RPMI8226 (cell line): ENCODE measurements around the gene KSR2.
"Not testable (repeated sequence)": the region's sequence is repeated elsewhere in the genome, so short reads cannot be mapped to it uniquely, and the experiment has no call there.

Experiments
- DNase-seq: peaks from one replicate; pipeline ENCODE4 v3.0.0-alpha.2; 2015

Gene KSR2

DNA sequence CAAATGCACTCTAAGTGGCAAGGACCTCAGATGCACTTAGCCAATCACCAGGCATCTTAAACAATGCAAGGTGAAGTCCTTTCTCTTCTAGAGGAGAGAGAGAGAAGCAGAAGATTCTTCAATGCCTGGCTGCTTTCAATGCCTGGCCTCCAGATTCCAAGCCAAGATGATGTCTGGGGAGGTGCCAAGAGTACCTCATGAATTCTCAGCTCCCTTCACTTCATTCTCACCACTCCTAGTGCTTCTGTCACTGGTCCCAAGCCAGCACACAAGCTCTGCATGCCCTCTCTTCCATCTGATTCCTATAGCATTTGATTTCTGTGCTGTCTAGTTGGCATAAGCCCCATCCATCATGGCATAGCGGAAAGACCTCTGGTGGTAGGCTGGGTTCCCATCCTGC is 225.0 kb downstream of the KSR2 start:
- no peak for DNase-seq

DNA sequence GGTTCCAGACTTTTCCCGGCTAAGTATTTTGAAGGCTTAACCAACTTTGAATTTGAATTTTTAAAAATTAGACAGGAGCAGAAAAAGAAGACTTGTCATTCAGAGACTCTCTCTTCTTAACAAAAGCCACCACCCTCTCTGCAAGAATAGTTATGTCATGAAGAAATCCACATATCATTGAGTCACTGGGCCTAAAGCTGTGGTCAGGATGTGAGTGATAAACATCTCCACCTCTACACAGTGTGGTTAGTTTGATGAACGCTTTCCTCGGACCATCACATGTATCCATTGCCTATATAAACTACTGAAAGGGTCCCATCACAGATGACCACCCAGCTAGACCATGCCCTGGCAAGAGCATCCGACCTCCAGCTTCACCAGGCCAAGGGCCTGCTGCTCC is 226.1 kb downstream of the KSR2 start:
- no peak for DNase-seq

DNA sequence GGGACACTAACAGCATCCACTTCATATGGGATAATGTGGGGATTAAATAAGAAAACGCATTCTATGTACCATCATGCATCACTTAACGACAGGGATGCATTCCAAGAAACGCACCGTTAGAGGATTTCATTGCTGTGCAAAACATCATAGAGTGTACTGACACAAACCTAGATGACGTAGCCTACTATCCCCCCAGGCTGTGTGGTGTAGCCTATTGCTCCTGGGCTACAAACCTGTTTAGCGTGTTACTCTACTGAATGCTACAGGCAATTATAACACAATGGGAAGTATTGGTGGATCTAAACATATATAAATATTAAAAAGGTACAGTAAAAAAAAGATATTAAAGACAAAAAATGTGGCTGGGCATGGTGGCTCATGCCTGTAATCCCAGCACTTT is 230.6 kb downstream of the KSR2 start:
- no peak for DNase-seq

DNA sequence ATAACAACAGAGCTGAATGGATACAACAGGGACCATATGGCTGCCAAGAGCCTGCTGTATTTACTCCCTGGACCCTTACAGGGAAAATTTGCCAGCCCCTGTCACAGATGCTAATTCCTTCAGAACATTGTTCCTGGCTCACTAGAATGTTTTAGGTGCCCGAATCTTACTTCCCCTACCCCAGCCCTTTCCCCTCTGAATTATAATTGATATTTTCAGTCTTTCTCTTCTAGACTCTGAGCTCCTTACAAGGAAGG is 235.3 kb downstream of the KSR2 start:
- DNase-seq = no peak

DNA sequence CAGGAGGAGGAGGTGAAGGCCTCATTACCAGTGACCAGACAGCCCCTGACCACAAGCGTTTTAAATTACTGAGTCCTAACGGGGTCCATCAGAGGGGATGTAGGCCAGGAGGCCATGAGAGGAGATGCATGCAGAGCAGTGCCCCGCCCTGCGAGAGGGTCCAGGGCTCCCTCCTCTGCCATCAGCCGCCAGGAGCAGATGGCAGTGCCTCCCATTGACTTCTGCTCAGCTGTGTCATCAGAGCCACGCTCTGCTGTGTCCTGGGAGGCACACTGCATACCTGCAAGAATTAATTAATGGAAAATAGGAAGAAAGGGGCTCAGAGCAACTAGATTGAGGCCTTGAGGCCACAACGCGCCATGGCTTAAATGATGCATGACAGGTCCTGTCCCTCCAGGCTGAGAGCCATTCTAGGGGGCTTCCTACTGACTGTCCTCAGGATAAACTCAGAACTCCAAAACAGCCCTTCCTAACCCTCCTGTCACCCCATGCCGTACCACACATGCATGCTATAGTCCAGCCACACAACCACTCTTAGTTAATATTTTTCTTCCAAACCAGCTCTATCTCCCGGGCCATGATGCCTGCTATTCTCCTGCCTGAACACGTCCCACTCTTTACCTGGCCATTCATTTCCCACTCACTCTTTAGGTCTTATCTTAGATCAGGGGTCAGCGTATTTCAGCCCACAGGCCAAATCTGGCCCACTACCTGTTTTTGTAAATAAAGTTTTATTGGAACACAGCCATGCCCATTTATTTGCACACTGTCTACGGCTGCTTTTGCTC is 235.8 kb downstream of the KSR2 start:
- no peak for DNase-seq

DNA sequence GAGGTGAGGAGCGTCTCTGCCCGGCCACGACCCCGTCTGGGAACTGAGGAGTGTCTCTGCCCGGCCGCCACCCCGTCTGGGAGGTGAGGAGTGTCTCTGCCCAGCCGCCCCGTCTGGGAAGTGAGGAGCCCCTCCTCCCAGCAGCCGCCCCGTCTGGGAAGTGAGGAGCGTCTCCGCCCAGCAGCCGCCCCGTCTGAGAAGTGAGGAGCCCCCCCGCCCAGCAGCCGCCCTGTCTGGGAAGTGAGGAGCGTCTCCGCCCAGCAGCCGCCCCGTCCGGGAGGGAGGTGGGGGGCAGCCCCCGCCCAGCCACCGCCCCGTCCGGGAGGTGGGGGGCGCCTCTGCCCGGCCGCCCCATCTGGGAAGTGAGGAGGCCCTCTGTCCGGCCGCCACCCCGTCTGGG is 237.7 kb downstream of the KSR2 start:
- not testable (repeated sequence) for DNase-seq

DNA sequence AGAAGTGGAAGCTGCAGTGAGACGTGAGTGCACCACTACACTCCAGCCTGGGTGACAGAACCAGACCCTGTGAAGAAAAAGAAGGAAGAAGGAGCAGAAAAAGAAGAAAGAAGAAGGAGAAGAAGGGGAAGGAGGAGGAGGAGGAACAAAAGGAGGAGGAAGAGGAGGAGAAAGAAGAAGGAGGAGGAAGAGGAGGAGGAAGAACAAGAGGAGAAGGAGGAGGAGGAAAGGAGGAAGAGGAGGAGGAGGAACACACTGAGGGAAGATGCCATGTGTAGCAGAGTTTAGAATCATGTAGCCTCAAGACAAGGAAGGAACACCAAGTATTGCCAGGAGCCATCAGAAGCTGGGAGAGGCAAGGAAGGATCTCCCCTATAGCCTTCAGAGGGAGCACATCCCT is 241.5 kb downstream of the KSR2 start:
- no peak for DNase-seq

DNA sequence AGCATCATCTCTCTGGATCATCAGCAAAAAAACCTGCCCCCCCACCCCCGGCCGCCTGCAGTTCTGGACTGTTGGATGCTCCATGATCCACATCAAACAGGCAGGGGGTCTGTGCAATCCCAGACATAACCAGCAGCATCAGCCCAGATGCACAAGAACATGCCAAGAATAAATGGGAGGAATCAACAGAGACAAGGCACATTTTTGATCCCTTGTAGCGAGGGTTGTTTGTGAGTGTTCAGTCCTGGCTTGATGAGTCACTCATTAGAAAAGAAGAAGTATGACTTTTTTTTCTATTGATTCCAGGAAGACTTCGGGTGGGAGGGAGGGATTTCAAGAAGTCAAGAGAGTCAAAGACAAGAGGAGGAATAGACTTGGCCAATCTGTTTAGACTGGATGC is 244.2 kb downstream of the KSR2 start:
- no peak for DNase-seq

DNA sequence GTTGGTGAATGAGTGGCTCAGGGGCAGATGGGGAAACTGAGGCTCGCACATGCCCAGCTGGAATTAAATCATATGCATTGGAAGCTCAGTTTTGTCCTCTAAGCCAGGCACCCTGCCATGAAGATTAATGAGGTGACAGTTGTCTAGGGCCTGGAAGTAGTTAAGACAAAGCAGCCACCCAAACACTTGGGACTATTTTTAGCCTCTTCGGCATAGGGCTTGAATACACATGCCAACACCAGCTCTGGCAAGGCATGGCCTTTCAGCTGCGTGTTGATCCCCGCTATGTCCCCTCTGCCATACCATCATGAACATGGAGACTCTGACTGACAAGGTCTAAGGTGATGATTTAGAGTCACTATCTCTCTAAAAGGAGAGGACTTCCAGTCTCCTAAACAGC is 250.2 kb downstream of the KSR2 start:
- no peak for DNase-seq

DNA sequence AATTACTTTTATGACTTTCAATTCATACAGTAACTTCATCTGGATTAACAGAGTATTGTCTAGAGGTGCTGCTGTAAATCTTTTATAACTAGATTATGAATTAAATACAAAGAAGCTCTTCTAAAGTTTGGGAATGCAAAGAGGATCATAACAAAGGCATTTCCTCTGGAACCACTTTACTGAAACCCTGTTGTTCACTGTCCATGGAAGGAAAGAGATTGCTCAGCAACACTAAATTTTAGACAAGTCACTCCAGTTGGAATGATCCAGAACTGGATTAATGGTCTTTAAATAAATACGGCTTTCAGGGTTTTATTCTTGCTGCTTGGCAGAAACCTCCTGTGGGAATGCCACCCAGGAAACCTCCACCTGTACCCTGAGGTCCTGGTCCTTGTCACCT is 250.6 kb downstream of the KSR2 start:
- DNase-seq = no peak

DNA sequence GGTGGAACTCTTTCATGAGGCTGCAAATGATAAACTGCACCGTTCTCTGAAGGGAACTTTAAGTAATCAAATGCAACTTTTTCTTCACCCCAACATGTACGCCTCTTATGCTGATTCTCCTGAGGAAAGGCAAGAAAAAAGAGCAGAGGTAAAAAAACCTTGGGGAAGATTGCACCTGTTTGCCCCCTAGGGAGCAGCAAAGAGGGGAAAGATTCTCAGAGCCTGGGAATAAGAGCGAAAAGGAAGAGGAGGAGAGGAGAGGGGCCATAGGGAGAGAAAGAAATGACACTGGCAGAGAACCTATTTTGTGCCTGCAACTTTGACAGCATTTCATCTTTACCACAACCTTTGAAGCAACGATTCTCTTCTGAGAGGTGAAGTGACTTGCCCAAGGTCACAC is 254.6 kb downstream of the KSR2 start:
- DNase-seq = no peak

DNA sequence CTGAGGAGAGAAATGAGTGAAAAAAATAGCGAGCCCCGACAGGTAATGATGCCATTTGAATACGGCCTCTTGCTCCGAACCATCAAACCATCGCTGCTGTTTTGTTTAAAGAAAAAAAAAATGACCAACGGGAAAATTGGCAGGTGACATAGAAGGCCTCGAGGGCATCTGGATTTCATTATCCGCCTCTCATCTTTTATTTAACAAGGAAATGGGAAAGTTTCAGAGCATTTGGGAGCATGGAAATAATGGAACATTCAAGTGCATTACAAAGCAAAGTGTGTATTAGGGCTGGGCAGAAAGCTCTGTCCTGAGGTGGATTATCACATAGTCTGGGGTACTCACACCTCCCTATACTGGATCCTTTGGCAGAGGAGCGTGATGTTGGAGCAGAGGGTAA is 258.7 kb downstream of the KSR2 start:
- no peak for DNase-seq

DNA sequence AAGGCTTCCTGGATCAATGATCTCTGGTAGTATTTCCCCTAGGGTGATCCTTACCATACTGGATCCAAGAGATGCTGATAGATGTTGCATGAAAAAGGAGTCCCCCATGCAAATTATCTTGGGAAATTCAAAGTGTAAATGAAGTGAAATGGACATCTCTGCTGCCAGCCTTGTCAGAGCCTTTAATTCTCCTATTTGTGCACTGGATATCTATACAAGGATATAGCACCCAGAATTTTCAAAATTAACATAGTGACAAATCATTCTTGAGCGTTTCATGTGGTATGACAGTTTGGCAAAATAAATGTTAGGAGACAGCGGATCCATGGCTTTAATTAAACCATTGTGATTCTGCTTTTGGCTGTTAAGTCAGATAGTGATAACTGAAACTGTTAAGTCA is 260.9 kb downstream of the KSR2 start:
- DNase-seq = no peak

DNA sequence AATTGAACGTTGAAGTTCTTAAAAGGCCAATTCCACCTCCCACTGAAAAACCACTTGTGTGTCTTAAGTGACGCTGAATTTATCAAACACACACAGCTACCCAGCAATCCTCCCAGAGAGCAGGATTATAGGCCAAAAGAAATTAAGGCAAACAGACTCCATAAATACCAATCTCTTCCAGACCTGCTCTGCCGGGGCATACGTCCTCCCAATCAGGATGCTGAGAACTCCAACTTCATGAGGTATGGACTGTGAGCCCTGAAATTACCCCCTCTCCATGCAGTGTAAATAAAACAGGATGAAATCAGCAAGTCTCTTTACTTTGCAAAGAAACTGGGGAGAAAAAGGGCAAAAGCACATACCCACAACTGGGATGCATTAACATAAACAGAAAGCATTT is 265.2 kb downstream of the KSR2 start:
- DNase-seq = no peak

DNA sequence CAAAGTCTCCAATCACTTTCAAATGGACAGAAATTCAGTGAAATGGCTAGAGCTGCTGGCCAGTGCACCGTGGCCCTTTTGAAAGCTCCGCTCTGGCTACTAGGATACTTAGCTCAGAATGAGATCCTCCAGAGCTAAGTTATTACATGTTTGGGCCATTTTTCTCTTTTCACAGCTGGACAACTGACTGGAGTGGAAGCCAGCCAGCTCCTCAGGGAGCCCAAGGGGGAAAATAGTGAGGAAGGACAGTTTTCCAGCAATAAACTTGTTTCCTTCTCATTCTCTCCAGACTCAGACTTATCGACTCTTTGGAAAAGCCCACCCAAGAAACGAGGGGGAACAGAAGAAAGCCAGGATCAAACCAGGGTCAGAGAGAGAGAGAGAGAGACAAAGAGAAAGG is 266.0 kb downstream of the KSR2 start:
- DNase-seq = no peak

DNA sequence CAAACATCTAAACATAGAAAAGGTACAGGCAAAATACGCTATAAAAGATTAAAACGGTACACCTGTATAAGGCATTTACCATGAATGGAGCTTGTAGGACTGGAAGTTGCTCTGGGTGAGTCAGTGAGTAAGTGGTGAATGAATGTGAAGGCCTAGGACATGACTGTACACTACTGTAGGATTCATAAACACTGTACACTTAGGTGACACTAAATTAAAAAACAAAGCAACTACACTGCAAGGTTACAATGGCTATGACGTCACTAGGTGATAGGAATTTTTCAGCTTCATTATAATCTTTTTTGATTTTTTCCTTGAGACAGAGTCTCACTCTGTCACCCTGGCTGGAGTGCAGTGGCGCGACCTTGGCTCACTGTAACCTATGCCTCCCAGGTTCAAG is 269.2 kb downstream of the KSR2 start:
- no peak for DNase-seq

DNA sequence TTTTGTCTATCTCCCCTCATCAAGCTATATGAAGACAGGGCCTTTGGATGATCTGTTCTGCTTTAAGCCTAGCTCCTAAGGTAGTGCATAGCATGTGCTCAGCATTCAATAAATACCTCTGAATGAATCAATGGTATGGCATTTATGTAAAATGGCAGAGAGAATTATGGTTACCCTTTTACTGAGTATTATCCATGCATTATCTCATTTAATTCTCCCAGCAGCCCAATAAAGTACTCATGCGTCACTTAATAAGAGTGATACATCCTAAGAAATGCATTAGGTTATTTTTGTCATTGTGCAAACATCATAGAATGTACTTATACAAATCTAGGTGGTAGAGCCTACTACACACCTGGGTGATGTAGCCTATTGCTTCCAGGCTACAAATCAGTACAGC is 269.7 kb downstream of the KSR2 start:
- no peak for DNase-seq

DNA sequence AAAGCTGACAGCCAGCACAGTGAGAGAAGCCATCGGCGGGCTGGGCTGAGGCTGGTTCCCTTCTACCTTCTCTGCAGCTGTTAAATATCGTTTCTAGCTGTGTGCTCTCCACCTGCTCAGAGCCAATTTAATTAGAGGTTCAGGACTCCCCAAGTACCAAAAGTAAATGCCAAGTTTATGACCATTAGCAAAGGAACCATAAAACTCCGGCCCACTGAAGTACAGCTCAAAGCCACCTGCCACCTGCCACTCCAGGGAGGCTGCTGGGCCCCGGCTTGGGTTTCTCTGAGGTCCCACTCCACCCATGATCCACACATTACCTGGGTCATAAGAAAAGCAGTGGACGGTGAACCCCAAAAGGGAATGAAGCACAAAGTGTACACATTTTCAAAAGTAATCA is 272.8 kb downstream of the KSR2 start:
- DNase-seq = no peak

DNA sequence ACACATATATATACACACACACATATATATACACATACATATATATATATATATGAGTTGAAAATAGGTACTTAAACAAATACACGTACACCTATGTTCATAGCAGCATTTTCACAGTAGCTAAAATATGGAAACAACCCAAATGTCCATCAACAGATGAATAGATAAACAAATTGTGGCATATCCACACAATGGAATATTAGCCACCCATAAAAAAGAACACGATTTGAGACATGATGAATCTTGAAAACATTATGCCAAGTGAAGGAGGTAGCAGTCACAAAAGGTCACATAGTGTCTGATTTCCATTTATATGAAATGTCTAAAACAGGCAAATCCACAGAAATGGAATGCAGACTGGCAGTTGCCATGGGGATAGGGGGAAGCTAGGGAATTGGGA is 276.3 kb downstream of the KSR2 start:
- DNase-seq = no peak

DNA sequence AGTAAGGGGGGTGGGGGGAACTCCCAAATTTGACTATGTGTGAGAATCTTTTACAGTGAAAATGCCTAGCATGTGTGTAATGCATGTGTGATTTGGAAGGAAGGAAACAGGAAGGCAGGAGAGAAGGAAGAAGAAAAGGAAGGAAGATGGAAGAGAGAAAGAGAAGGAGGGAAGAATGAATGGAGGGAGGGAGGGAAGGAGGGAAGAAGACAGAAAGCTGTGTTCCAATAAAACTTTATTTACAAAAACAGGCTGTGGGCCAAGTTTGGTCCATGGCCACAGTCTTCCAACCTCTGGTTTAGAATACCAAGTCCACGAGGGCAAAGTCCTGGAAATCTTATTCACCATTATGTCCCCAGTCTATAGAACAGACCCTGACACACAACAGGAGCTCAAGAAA is 278.9 kb downstream of the KSR2 start:
- DNase-seq = no peak

DNA sequence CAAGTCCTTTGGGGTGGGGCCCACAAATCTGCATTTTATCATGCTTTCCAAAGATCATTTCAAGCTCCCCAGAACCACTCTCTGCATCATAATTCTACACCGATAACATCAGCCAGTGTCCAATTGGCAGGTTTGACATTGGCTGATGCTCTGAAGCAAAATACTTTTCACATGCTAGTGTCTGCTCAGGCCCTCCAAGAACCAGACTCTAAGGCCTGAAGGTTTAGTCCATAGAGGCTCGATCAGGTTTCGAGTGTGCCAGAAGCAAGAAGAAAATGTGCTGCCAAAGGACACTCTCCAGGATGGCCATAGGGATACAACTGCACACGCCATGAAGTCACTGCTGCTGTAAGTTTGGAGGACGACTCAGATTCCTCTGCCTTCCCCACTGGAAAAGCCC is 280.3 kb downstream of the KSR2 start:
- DNase-seq = no peak

DNA sequence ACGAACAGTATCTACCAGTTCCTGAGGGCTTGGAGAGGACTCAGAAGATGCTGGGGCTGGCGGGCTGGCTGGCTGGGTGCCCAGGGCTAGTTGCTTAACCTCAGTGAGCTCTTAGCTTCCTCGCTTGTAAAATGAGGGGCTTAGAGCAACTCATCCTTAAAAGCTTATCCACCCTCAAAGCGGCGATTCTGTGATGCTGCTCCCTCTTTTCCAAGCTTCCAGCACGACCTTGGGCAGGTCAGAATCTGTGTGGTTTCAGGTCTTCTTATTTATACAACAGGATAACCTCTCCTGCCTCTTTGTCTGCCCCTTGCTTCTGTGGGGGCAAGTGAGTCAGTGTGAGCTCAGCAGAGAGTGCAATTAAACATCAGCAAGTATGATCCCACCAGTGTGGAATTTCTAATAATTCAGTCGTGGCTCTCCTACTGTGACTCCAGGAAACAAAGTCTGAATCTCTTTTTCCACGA is 281.8 kb downstream of the KSR2 start:
- no peak for DNase-seq

DNA sequence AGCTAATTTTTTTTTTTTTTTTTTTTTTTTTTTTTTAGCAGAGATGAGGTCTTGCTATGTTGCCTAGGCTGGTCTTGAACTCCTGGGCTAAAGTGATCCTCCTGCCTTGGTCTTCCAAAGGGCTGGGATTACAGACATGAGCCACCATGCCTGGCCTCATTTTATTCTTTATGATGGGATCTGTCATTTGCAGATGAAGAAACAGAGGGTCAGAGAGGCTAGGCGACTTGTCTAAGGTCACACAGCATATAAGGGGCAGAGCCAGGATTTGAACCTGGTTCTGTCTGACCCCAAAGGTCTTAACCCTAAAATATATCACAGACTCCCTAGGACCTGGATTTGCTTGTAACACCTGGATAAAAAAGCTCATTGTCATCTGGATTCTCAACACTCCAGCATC is 282.6 kb downstream of the KSR2 start:
- no peak for DNase-seq

DNA sequence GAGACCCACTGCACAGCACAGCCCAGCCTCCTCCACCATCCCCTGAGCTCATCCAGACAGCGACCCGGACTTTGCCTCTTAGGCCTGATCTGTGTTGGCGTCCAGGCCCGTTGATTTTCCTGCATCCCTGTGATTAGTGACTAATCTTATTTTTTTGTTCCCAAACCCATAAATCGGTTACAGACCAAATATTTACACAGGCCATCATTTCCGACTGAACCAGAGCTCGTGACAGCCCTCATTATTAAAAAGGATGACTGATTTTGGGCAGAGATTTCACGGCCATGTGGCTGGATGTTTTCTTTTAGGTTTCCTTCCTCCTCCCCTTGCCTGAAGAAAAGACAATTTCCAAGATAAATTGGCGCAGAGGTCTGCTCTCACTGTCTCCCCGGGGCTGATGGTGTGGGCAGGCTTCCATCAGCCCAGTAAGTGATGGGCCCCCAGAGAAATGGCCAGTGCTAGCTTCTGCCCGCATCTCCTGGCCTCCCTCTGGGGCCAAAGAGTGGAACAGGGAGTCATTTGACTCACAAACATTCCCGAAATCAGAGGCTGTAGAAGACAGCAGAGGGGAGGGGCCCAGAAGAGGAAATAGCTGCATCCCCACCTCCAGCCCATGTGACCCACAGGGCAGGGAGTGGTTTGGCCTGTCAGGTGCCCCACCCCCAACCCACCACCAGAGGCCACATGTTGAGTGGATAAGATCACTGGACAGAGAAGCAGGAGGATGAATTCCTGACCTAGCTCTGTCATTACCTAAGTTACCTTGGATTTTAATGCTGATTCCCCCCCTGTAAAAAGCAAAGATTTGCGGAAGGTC is 283.5 kb downstream of the KSR2 start:
- DNase-seq = peak; percentile 15

DNA sequence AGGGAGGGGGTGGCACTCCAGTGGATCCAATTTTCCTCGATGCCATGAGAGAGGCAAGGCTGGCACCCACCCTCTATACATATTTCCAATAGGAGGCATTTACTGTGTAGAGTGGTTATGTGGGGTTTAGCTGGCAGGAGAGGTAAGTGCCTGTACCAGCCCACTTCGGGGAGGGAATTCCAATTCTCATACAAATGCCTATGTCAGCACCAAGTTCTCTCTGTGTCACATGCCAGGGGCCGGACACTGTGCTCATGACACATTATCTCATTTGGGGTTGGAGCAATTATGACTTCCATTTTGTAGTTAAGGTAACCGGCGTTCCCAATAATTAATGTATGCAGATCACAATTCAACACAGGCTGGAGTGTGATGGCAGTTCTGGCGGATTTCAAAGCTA is 284.3 kb downstream of the KSR2 start:
- no peak for DNase-seq
